Measurements from ENCODE around the gene KCNK17.

The KCNK17 gene

GRCh38 chr6:39342692-39343395 lies 28.6 kb upstream of the KCNK17 start:
- DNase-seq, result no peak
- no peaks in the 10 kb centered on the region for H3K4me1 Mint-ChIP-seq (ENCODE audit: low read depth)
- H3K27me3 Mint-ChIP-seq, result peaks cover 8% of the 10 kb centered on the region
- H3K36me3 Mint-ChIP-seq (ENCODE audit: low read depth), result no peaks in the 10 kb centered on the region
- H3K9me3 Mint-ChIP-seq, result no peaks in the 10 kb centered on the region
- H3K27ac Mint-ChIP-seq, result no peak overlapping the region
- no peak overlapping the region for H3K4me3 Mint-ChIP-seq

GRCh38 chr6:39341937-39342336 lies 27.7 kb upstream of the KCNK17 start:
- Mint-ChIP-seq H3K4me1 (ENCODE audit: low read depth) (no peaks in the 10 kb centered on the region), H3K27me3 (peaks cover 12% of the 10 kb centered on the region), H3K27ac (no peak overlapping the region)

GRCh38 chr6:39341352-39341751 lies 27.1 kb upstream of the KCNK17 start:
- no peaks in the 10 kb centered on the region for H3K36me3 Mint-ChIP-seq (ENCODE audit: low read depth)
- DNase-seq, result no peak

More at GRCh38 chr6:39341937-39342336, 27.7 kb upstream of the KCNK17 start:
- Mint-ChIP-seq H3K36me3 (ENCODE audit: low read depth) (no peaks in the 10 kb centered on the region), H3K4me3 (no peak overlapping the region), H3K9me3 (no peaks in the 10 kb centered on the region)
- DNase-seq, result no peak

DNA sequence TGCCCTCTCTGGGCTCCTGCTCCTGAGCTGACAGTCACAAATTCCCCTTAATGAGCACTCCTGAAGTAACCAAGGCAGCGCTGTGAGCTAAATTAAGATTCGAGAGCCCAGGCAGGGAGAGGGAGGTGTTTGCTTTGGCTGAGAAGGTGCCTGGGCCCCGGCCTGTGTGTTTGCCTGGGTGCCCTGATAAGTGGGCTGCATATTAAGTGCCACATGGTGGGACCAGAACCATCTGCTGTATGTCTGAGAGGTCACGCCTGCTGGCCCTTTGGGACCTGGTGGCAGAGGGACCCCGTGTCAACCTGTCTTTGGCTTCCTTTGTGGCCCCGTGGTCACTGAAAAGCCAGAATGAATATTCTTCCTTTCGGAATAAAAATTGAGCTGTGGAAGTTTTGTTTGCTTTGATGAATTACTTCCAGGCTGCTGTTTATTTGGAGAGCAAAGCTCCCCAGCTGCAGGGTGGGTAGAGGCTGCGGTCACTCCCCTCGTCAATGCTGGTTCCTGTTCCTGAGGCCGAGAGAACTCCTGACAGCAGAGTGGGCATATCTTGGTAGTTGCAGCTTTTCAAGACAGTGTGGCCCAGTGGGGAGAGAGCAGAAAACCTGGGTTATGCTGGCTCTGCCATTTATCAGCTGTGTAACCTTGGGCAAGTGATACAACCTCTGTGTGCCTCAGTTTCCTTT lies 25.8 kb upstream of the KCNK17 start:
- no peak for DNase-seq
- Mint-ChIP-seq H3K27me3 (peaks cover 12% of the 10 kb centered on the region), H3K4me1 (ENCODE audit: low read depth) (peaks cover 10% of the 10 kb centered on the region), H3K9me3 (no peaks in the 10 kb centered on the region), H3K27ac (no peak overlapping the region), H3K4me3 (no peak overlapping the region), H3K36me3 (ENCODE audit: low read depth) (no peaks in the 10 kb centered on the region)

More at GRCh38 chr6:39341352-39341751, 27.1 kb upstream of the KCNK17 start:
- Mint-ChIP-seq H3K27me3 (peaks cover 12% of the 10 kb centered on the region), H3K4me3 (no peak overlapping the region), H3K9me3 (no peaks in the 10 kb centered on the region), H3K27ac (no peak overlapping the region), H3K4me1 (ENCODE audit: low read depth) (peaks cover 3% of the 10 kb centered on the region)

GRCh38 chr6:39339096-39339867 lies 25.1 kb upstream of the KCNK17 start:
- H3K27ac Mint-ChIP-seq, result no peak overlapping the region
- H3K4me3 Mint-ChIP-seq, result no peak overlapping the region
- H3K4me1 Mint-ChIP-seq (ENCODE audit: low read depth), result peaks cover 10% of the 10 kb centered on the region

GRCh38 chr6:39338397-39338796 lies 24.2 kb upstream of the KCNK17 start:
- no peaks in the 10 kb centered on the region for H3K9me3 Mint-ChIP-seq
- peaks cover 16% of the 10 kb centered on the region for H3K27me3 Mint-ChIP-seq
- H3K27ac Mint-ChIP-seq, result no peak overlapping the region
- H3K4me3 Mint-ChIP-seq, result no peak overlapping the region
- no peaks in the 10 kb centered on the region for H3K36me3 Mint-ChIP-seq (ENCODE audit: low read depth)
- peaks cover 10% of the 10 kb centered on the region for H3K4me1 Mint-ChIP-seq (ENCODE audit: low read depth)
- DNase-seq, result no peak

More at GRCh38 chr6:39339096-39339867, 25.1 kb upstream of the KCNK17 start:
- peaks cover 12% of the 10 kb centered on the region for H3K27me3 Mint-ChIP-seq
- H3K36me3 Mint-ChIP-seq (ENCODE audit: low read depth), result no peaks in the 10 kb centered on the region
- no peaks in the 10 kb centered on the region for H3K9me3 Mint-ChIP-seq
- no peak for DNase-seq

DNA sequence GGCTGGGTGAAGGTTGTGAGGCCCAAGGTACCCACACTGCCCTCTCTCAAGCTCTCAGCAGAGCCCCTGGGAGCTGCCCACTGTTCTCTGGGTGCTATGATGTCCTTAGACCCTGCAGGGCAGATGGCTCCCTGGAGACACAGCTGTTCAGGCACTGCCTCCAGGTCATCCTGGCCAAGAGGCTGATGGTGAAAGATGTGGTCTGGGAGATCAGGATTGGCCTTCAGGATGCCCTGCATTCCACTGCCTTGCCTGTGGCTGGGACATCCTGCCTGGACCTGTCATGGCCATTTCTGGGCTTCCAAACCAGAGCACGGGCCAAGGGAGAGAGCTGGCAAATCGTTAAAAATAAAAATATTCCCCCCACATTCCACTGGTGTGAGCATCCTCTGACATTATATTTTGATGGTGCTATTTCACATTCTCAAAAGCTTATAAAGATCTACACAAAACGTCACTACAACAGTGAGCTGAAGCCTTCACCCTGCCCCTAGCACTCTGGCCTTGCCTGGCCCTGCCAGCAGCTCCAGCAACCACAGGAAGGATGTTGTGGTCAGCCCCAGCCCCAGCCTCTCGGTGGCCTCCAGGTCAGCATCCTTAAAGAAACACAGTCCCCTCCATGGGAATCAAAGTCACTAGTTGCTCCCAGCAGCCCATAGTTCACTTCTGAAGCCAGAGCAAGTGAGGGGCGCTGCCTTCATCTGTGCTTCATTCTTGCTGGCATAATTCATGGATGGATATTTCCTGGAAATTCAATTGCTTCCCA lies 21.7 kb upstream of the KCNK17 start:
- Mint-ChIP-seq H3K27ac (no peak overlapping the region), H3K9me3 (no peaks in the 10 kb centered on the region), H3K4me3 (no peak overlapping the region), H3K4me1 (ENCODE audit: low read depth) (peaks cover 10% of the 10 kb centered on the region), H3K27me3 (peaks cover 22% of the 10 kb centered on the region), H3K36me3 (ENCODE audit: low read depth) (no peaks in the 10 kb centered on the region)
- no peak for DNase-seq

GRCh38 chr6:39333644-39334438 lies 19.6 kb upstream of the KCNK17 start:
- Mint-ChIP-seq H3K27me3 (peaks cover 28% of the 10 kb centered on the region), H3K27ac (no peak overlapping the region), H3K4me1 (ENCODE audit: low read depth) (peaks cover 10% of the 10 kb centered on the region), H3K9me3 (no peaks in the 10 kb centered on the region), H3K4me3 (no peak overlapping the region), H3K36me3 (ENCODE audit: low read depth) (no peaks in the 10 kb centered on the region)
- DNase-seq, result no peak

- Mint-ChIP-seq H3K27me3 (peaks cover 33% of the 10 kb centered on the region), H3K27ac (no peak overlapping the region), H3K9me3 (no peaks in the 10 kb centered on the region), H3K4me3 (no peak overlapping the region), H3K4me1 (ENCODE audit: low read depth) (no peaks in the 10 kb centered on the region), H3K36me3 (ENCODE audit: low read depth) (no peaks in the 10 kb centered on the region)
- DNase-seq, result no peak
Measured at GRCh38 chr6:39330476-39330875, 16.3 kb upstream of the KCNK17 start.

- H3K4me1 Mint-ChIP-seq (ENCODE audit: low read depth), result no peaks in the 10 kb centered on the region
- peaks cover 37% of the 10 kb centered on the region for H3K27me3 Mint-ChIP-seq
- H3K36me3 Mint-ChIP-seq (ENCODE audit: low read depth), result no peaks in the 10 kb centered on the region
- no peak overlapping the region for H3K27ac Mint-ChIP-seq
- DNase-seq, result no peak
- H3K9me3 Mint-ChIP-seq, result no peaks in the 10 kb centered on the region
- no peak overlapping the region for H3K4me3 Mint-ChIP-seq
Measured at GRCh38 chr6:39330057-39330456, 15.8 kb upstream of the KCNK17 start.

GRCh38 chr6:39328066-39328465 lies 13.8 kb upstream of the KCNK17 start:
- no peaks in the 10 kb centered on the region for H3K36me3 Mint-ChIP-seq (ENCODE audit: low read depth)
- H3K27me3 Mint-ChIP-seq, result peaks cover 34% of the 10 kb centered on the region
- no peak for DNase-seq
- no peak overlapping the region for H3K4me3 Mint-ChIP-seq
- no peak overlapping the region for H3K27ac Mint-ChIP-seq
- H3K9me3 Mint-ChIP-seq, result no peaks in the 10 kb centered on the region
- H3K4me1 Mint-ChIP-seq (ENCODE audit: low read depth), result no peaks in the 10 kb centered on the region

- H3K27ac Mint-ChIP-seq, result no peak overlapping the region
- no peaks in the 10 kb centered on the region for H3K9me3 Mint-ChIP-seq
- no peaks in the 10 kb centered on the region for H3K4me1 Mint-ChIP-seq (ENCODE audit: low read depth)
- no peak for DNase-seq
- H3K36me3 Mint-ChIP-seq (ENCODE audit: low read depth), result no peaks in the 10 kb centered on the region
- no peak overlapping the region for H3K4me3 Mint-ChIP-seq
- H3K27me3 Mint-ChIP-seq, result peaks cover 34% of the 10 kb centered on the region
Measured at GRCh38 chr6:39327507-39327906, 13.3 kb upstream of the KCNK17 start.

DNA sequence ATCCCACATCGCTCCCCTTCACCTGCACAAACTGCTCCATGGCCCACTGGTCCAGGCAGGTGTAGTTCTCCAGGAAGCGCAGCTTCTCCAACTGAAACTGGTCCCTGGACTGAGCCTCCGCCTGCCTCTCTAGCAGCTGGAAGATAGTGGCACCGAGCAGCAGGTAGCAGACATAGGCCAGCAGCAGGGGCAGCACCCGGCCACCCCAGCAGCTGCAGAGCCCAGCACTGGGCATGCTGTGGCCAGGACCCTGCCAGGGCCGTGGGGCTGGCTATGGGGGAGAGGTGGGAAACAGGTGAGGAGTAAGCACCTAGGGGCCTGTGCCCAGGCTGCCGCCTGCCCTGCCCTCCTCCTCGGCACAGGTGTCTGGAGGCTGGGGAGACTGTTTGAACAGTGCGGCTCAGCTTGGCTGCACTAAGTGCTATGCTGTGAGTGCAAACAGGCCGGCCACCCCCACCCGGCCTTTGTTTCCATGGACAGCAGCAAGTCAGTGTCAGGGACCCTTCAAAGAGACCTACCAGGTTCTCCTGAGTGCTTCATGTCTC lies 8.2 kb upstream of the KCNK17 start, which contains the start of gene KCNK16:
KCNK16 (minus strand) TSS at position 397 of the 545 bp plus-strand sequence; CDS start at position 235, 162 bp downstream.
- Mint-ChIP-seq H3K27ac (no peak within 1 kb of the TSS), H3K36me3 (ENCODE audit: low read depth) (no peaks in the 10 kb centered on the region), H3K27me3 (peaks cover 28% of the 10 kb centered on the region), H3K4me1 (ENCODE audit: low read depth) (no peaks in the 10 kb centered on the region), H3K4me3 (no peak within 1 kb of the TSS), H3K9me3 (no peaks in the 10 kb centered on the region)
- DNase-seq, result no peak
